Gastrocnemius medialis (tissue), 4 donors: ENCODE results near the gene PIGM.
"Not testable (repeated sequence)": the region's sequence is repeated elsewhere in the genome, so short reads cannot be mapped to it uniquely, and the experiment has no call there.

Experiments used
- POLR2A ChIP-seq, 2 donors: fragments of 450-650 bp; IDR thresholded peaks; one replicate each; pipeline ENCODE4 v1.6.1; 2017; ENCODE audit warnings: antibody characterized with exemption in 2 of 2, mild to moderate bottlenecking in 2 of 2, moderate library complexity in 2 of 2
- TF ChIP-seq, protein P1 (sequence below), 5 experiments: fragments of 450-650 bp in 3 of 5; fragments of 200-600 bp in 2 of 5; sonication (generic) in 2 of 5; IDR thresholded peaks in 4 of 5; conservative IDR thresholded peaks in 1 of 5; 1 replicate in 4 of 5; 2 replicates in 1 of 5; pipeline ENCODE4 v1.5.1; 2016 to 2019; ENCODE audit warnings: antibody characterized with exemption in 5 of 5, mild to moderate bottlenecking in 3 of 5, moderate library complexity in 3 of 5

- TF ChIP-seq, protein P1, sequence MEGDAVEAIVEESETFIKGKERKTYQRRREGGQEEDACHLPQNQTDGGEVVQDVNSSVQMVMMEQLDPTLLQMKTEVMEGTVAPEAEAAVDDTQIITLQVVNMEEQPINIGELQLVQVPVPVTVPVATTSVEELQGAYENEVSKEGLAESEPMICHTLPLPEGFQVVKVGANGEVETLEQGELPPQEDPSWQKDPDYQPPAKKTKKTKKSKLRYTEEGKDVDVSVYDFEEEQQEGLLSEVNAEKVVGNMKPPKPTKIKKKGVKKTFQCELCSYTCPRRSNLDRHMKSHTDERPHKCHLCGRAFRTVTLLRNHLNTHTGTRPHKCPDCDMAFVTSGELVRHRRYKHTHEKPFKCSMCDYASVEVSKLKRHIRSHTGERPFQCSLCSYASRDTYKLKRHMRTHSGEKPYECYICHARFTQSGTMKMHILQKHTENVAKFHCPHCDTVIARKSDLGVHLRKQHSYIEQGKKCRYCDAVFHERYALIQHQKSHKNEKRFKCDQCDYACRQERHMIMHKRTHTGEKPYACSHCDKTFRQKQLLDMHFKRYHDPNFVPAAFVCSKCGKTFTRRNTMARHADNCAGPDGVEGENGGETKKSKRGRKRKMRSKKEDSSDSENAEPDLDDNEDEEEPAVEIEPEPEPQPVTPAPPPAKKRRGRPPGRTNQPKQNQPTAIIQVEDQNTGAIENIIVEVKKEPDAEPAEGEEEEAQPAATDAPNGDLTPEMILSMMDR (IDR thresholded peaks at IDR 0.05 in 4 of 5, conservative IDR thresholded peaks at IDR 0.05 in 1 of 5): not testable (repeated sequence)
- TF ChIP-seq POLR2A (IDR thresholded peaks at IDR 0.05): not testable (repeated sequence)
Observed at GRCh38 chr1:160050182-160050581, 18.4 kb upstream of the PIGM start.
